HCT116 (cell line): ENCODE measurements around the gene ASB12. TPM values are rescaled to one million over a fixed set of nuclear protein-coding genes. Genes with fewer than 3 reads are reported as not detected.
A peak's percentile ranks its signal among the peaks of the same experiment; 100 is the strongest.
"Not testable (repeated sequence)": the region's sequence is repeated elsewhere in the genome, so short reads cannot be mapped to it uniquely, and the experiment has no call there.

Experiments
- ATAC-seq: fragments of 200-7000 bp; cut with Tn5 transposase; 2 replicates; pipeline ENCODE4 v1.9.1; 2020; ENCODE audit warnings: mild to moderate bottlenecking, moderate library complexity
- BruUV-seq: library from RNA; stranded (reverse); fragments of 400-500 nt; replicated peaks from 2 replicates; lab custom pipeline; 2021; lab: Mats Ljungman, UMichigan
- CTCF ChIA-PET: fragments of 300-600 bp; sonication (Branson Sonifier 250); formaldehyde crosslinking; loops from one replicate; lab custom pipeline; 2021; ENCODE audit warnings: antibody characterized with exemption; lab: Charles Lee
- POLR2A ChIA-PET: fragments of 300-600, 350-600 bp; sonication (Branson Sonifier 250); formaldehyde crosslinking; loops from one replicate; lab custom pipeline; 2021; ENCODE audit warnings: antibody characterized with exemption; lab: Charles Lee
- RAD21 ChIA-PET, 2 experiments: fragments of 300-600 bp; sonication (Branson Sonifier 250); formaldehyde crosslinking; loops; one replicate each; lab custom pipeline; 2023; ENCODE audit warnings: low total read pairs in 2 of 2; ENCODE audit not compliant: uncharacterized antibody in 2 of 2, unreplicated experiment in 2 of 2, low non-redundant PET in 1 of 2; lab: Charles Lee
- DNase-seq: peaks from one replicate; pipeline ENCODE4 v3.0.0-alpha.2; 2010; ENCODE audit warnings: low read depth, low spot score
- H2AFZ ChIP-seq: fragments of 200-600 bp; shearing (Covaris generic), sonication (generic); 2 replicates; pipeline ENCODE4 v1.6.1; 2017; ENCODE audit warnings: low read depth, mixed run types, mixed read lengths, antibody characterized with exemption, low read length; ENCODE audit not compliant: poor library complexity, severe bottlenecking
- H3K27ac ChIP-seq: 2 replicates; pipeline ENCODE4 v1.5.1; 2012; ENCODE audit warnings: low read depth, low read length
- H3K27me3 ChIP-seq: fragments of 200-600 bp; sonication (generic); 2 replicates; pipeline ENCODE4 v1.6.1; 2016; ENCODE audit warnings: mixed run types, low read length, mixed read lengths; ENCODE audit not compliant: insufficient read depth
- H3K36me3 ChIP-seq, 2 experiments: fragments of 200-500 bp in 1 of 2; fragments of 200-600 bp in 1 of 2; sonication (Bioruptor generic) in 1 of 2; sonication (generic) in 1 of 2; 2 replicates each; pipeline versions ENCODE4 v1.5.1 to v1.6.1; 2014 to 2016; ENCODE audit warnings: low read length in 2 of 2, inconsistent platforms in 1 of 2, mixed read lengths in 1 of 2, mixed run types in 1 of 2; ENCODE audit not compliant: insufficient read depth in 2 of 2, control insufficient read depth in 1 of 2
- H3K4me1 ChIP-seq, 2 experiments: fragments of 200-600 bp in 1 of 2; sonication (generic) in 1 of 2; 2 replicates each; pipeline versions ENCODE4 v1.5.1 to v1.6.1; 2012 to 2017; ENCODE audit warnings: low read length in 2 of 2, inconsistent platforms in 1 of 2, mild to moderate bottlenecking in 1 of 2, mixed read lengths in 1 of 2, mixed run types in 1 of 2, moderate library complexity in 1 of 2; ENCODE audit not compliant: insufficient read depth in 2 of 2, control insufficient read depth in 1 of 2
- H3K4me2 ChIP-seq: fragments of 200-600 bp; sonication (generic); 2 replicates; pipeline ENCODE4 v1.6.1; 2017; ENCODE audit warnings: mixed run types, low read length, mixed read lengths
- H3K4me3 ChIP-seq, 2 experiments: fragments of 200-600 bp in 1 of 2; sonication (generic) in 1 of 2; replicated peaks in 1 of 2; 2 replicates each; pipeline ENCODE4 v1.5.1; 2011 to 2016; ENCODE audit warnings: low read length in 2 of 2, control low read depth in 1 of 2, low read depth in 1 of 2, mild to moderate bottlenecking in 1 of 2, mixed read lengths in 1 of 2, mixed run types in 1 of 2
- H3K79me2 ChIP-seq: fragments of 200-600 bp; sonication (generic); 2 replicates; pipeline ENCODE4 v1.6.1; 2017; ENCODE audit warnings: mild to moderate bottlenecking, mixed run types, low read length, moderate library complexity, mixed read lengths; ENCODE audit not compliant: insufficient read depth
- H3K9ac ChIP-seq: fragments of 200-600 bp; sonication (generic); 2 replicates; pipeline ENCODE4 v1.6.1; 2016; ENCODE audit warnings: low read length, mixed read lengths
- H3K9me2 ChIP-seq: fragments of 200-600 bp; sonication (generic), shearing (Covaris generic); 2 replicates; pipeline ENCODE4 v1.6.1; 2017; ENCODE audit warnings: mixed run types, mild to moderate bottlenecking, moderate library complexity; ENCODE audit not compliant: insufficient read depth
- H3K9me3 ChIP-seq, 2 experiments: fragments of 200-500 bp in 1 of 2; fragments of 200-600 bp in 1 of 2; sonication (Bioruptor generic) in 1 of 2; sonication (generic) in 1 of 2; 2 replicates each; pipeline ENCODE4 v1.6.1; 2014 to 2017; ENCODE audit warnings: low read length in 2 of 2, mixed read lengths in 2 of 2, inconsistent platforms in 1 of 2, low read depth in 1 of 2, mild to moderate bottlenecking in 1 of 2, mixed run types in 1 of 2, moderate library complexity in 1 of 2; ENCODE audit not compliant: control insufficient read depth in 1 of 2, insufficient read depth in 1 of 2
- H4K20me1 ChIP-seq: fragments of 200-600 bp; sonication (generic), shearing (Covaris generic); 2 replicates; pipeline ENCODE4 v1.6.1; 2017; ENCODE audit warnings: mixed run types, mild to moderate bottlenecking, moderate library complexity; ENCODE audit not compliant: insufficient read depth
- ATF3 ChIP-seq: IDR thresholded peaks from 2 replicates; pipeline ENCODE4 v1.6.1; 2012
- CTCF ChIP-seq, 3 experiments: fragments of 200-600 bp in 1 of 3; sonication (generic) in 1 of 3; IDR thresholded peaks in 2 of 3; conservative IDR thresholded peaks in 1 of 3; 2 replicates each; pipeline ENCODE4 v1.5.1; 2012 to 2017; ENCODE audit warnings: low read depth in 2 of 3, low read length in 2 of 3, antibody characterized with exemption in 1 of 3, borderline replicate concordance in 1 of 3, control low read depth in 1 of 3, mild to moderate bottlenecking in 1 of 3, mixed read lengths in 1 of 3, mixed run types in 1 of 3, moderate library complexity in 1 of 3; ENCODE audit not compliant: insufficient read depth in 1 of 3
- ELF1 ChIP-seq: IDR thresholded peaks from 2 replicates; pipeline ENCODE4 v1.6.1; 2012; ENCODE audit warnings: low read depth, borderline replicate concordance
- EZH2 ChIP-seq: fragments of 200-600 bp; sonication (generic); IDR thresholded peaks from 2 replicates; pipeline ENCODE4 v1.6.1; 2017; ENCODE audit warnings: antibody characterized with exemption, mixed run types
- MAX ChIP-seq: IDR thresholded peaks from 2 replicates; pipeline ENCODE4 v1.6.1; 2012
- POLR2AphosphoS5 ChIP-seq: IDR thresholded peaks from 2 replicates; pipeline ENCODE4 v1.6.1; 2011; ENCODE audit warnings: mild to moderate bottlenecking, low read depth, low read length, moderate library complexity
- SIN3A ChIP-seq: IDR thresholded peaks from 2 replicates; pipeline ENCODE4 v1.6.1; 2012; ENCODE audit warnings: low read depth
- SP1 ChIP-seq: IDR thresholded peaks from 2 replicates; pipeline ENCODE4 v1.6.1; 2012; ENCODE audit warnings: low read depth
- SRF ChIP-seq: IDR thresholded peaks from 2 replicates; pipeline ENCODE4 v1.6.1; 2012; ENCODE audit warnings: low read depth
- ZFX ChIP-seq: fragments of 450-650 bp; IDR thresholded peaks from 2 replicates; pipeline ENCODE4 v1.6.1; 2017
- ZNF274 ChIP-seq: fragments of 200-500 bp; sonication (Bioruptor generic); IDR thresholded peaks from 2 replicates; pipeline ENCODE4 v1.6.1; 2014; ENCODE audit warnings: mild to moderate bottlenecking, low read depth, low read length, inconsistent platforms
- intact Hi-C: fragments of 100-400 bp; cut with micrococcal nuclease; formaldehyde crosslinking; loops from 2 replicates; pipeline ENCODE4 v1.10.0; 2022
- total RNA-seq: library from RNA; stranded (reverse); gene quantifications from one replicate; pipeline ENCODE4 v1.2.1, GENCODE V29; 2021; ENCODE audit not compliant: unreplicated experiment

ASB12 gene
- total RNA-seq, 1 experiment from 2014 or later, result not detected

- H3K27me3 ChIP-seq, BruUV-seq, H3K4me2 ChIP-seq, POLR2A ChIA-PET, H3K27ac ChIP-seq, H3K79me2 ChIP-seq, H3K9me2 ChIP-seq, H3K36me3 ChIP-seq, H3K4me3 ChIP-seq, H3K9me3 ChIP-seq, DNase-seq, H3K9ac ChIP-seq, CTCF ChIA-PET, RAD21 ChIA-PET, H2AFZ ChIP-seq, H4K20me1 ChIP-seq, H3K4me1 ChIP-seq: not testable (repeated sequence)
- peak; percentile 76 for ATAC-seq
- TF ChIP-seq CTCF (IDR thresholded peaks at IDR 0.05 in 2 of 3, conservative IDR thresholded peaks at IDR 0.05 in 1 of 3; ENCODE audit: borderline replicate concordance in 1 of 3, insufficient read depth in 1 of 3, low read depth in 2 of 3, low read length in 2 of 3), result peak; percentile 20 to 25 (median 25); a peak in 2 of 6 replicates
- intact Hi-C loops, result loop anchor here (10.0 kb wide), 1 partner anchor 119 kb away; no protein-coding TSS in a partner anchor
Observed at GRCh38 chrX:64213989-64214388, 16.4 kb downstream of the ASB12 start.

GRCh38 chrX:64206556-64207162 is 23.7 kb downstream of the ASB12 start:
- peak overlapping the region; percentile 54 to 63 for H3K4me3 ChIP-seq
- intact Hi-C loops, result loop anchor here (10.0 kb wide), 1 partner anchor 188 kb away; the partner anchor contains the start of gene MTMR8
- ChIA-PET POLR2A (no interaction called here), CTCF (interaction anchor here (1.5 kb wide), 1 partner anchor 276 kb away, joined by 3 read pairs; no protein-coding TSS in a partner anchor), RAD21 (no interaction called here)
- H3K4me1 ChIP-seq, result peaks cover 4 to 16% of the 10 kb centered on the region in 2 experiments; a peak in 2 of 4 replicates
- no peak for DNase-seq
- TF ChIP-seq POLR2AphosphoS5, result no peak
- no peak for TF ChIP-seq ELF1
- no peak for TF ChIP-seq CTCF (IDR thresholded peaks at IDR 0.05 in 2 of 3, conservative IDR thresholded peaks at IDR 0.05 in 1 of 3; ENCODE audit: borderline replicate concordance in 1 of 3, insufficient read depth in 1 of 3, low read depth in 2 of 3, low read length in 2 of 3)
- no peak for TF ChIP-seq MAX
- TF ChIP-seq EZH2, result no peak
- no peak for TF ChIP-seq SRF
- no peak for TF ChIP-seq SP1
- no peak for TF ChIP-seq ATF3
- TF ChIP-seq SIN3A, result no peak
- TF ChIP-seq ZNF274, result no peak
- no peak for TF ChIP-seq ZFX
- H4K20me1 ChIP-seq, result no peaks in the 10 kb centered on the region
- peak overlapping the region; percentile 79 for H3K4me2 ChIP-seq
- H3K9me3 ChIP-seq, result no peaks in the 10 kb centered on the region
- H2AFZ ChIP-seq, result no peak overlapping the region
- H3K27me3 ChIP-seq, result no peaks in the 10 kb centered on the region
- H3K36me3 ChIP-seq, result no peaks in the 10 kb centered on the region
- no peak for ATAC-seq
- H3K9ac ChIP-seq, result peak overlapping the region; percentile 69
- no peaks in the 10 kb centered on the region; the same call in 1 of the 2 replicates for H3K79me2 ChIP-seq
- H3K27ac ChIP-seq, result peak overlapping the region; percentile 87
- no TSS peak for BruUV-seq
- no peaks in the 10 kb centered on the region for H3K9me2 ChIP-seq
